ENCODE data around the gene RXYLT1. TPM values are rescaled to one million over a fixed set of nuclear protein-coding genes. Genes with fewer than 3 reads are reported as not detected.

Gene RXYLT1
- total RNA-seq, 1 donor from 2014 or later = 20.6 TPM

- no peak for DNase-seq (ENCODE audit: low spot score in 2 of 2, unreplicated experiment in 2 of 2)
- no peak overlapping the region for H3K27ac Mint-ChIP-seq
- H3K27me3 Mint-ChIP-seq (ENCODE audit: low read depth) = peaks cover 7% of the 10 kb centered on the region
- no peaks in the 10 kb centered on the region for H3K36me3 Mint-ChIP-seq
- H3K4me1 Mint-ChIP-seq = no peaks in the 10 kb centered on the region
- TF ChIP-seq, protein P1, sequence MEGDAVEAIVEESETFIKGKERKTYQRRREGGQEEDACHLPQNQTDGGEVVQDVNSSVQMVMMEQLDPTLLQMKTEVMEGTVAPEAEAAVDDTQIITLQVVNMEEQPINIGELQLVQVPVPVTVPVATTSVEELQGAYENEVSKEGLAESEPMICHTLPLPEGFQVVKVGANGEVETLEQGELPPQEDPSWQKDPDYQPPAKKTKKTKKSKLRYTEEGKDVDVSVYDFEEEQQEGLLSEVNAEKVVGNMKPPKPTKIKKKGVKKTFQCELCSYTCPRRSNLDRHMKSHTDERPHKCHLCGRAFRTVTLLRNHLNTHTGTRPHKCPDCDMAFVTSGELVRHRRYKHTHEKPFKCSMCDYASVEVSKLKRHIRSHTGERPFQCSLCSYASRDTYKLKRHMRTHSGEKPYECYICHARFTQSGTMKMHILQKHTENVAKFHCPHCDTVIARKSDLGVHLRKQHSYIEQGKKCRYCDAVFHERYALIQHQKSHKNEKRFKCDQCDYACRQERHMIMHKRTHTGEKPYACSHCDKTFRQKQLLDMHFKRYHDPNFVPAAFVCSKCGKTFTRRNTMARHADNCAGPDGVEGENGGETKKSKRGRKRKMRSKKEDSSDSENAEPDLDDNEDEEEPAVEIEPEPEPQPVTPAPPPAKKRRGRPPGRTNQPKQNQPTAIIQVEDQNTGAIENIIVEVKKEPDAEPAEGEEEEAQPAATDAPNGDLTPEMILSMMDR (IDR thresholded peaks at IDR 0.05; ENCODE audit: unreplicated experiment) = no peak
- H3K9me3 Mint-ChIP-seq = no peaks in the 10 kb centered on the region
- no peak overlapping the region for H3K4me3 Mint-ChIP-seq
These were observed 27.4 kb upstream of the RXYLT1 start for GRCh38 chr12:63752283-63752682.

GRCh38 chr12:63752841-63753240 is 26.9 kb upstream of the RXYLT1 start:
- no peak overlapping the region for H3K4me3 Mint-ChIP-seq
- no peaks in the 10 kb centered on the region for H3K9me3 Mint-ChIP-seq
- no peaks in the 10 kb centered on the region for H3K4me1 Mint-ChIP-seq
- H3K27ac Mint-ChIP-seq = no peak overlapping the region
- H3K36me3 Mint-ChIP-seq = no peaks in the 10 kb centered on the region
- H3K27me3 Mint-ChIP-seq (ENCODE audit: low read depth) = peaks cover 7% of the 10 kb centered on the region
- no peak for DNase-seq (ENCODE audit: low spot score in 2 of 2, unreplicated experiment in 2 of 2)
- TF ChIP-seq, protein P1 (IDR thresholded peaks at IDR 0.05; ENCODE audit: unreplicated experiment) = no peak

GRCh38 chr12:63753743-63754142 is 26.0 kb upstream of the RXYLT1 start:
- Mint-ChIP-seq H3K4me3 (no peak overlapping the region), H3K9me3 (no peaks in the 10 kb centered on the region), H3K27me3 (ENCODE audit: low read depth) (peaks cover 7% of the 10 kb centered on the region), H3K27ac (no peak overlapping the region), H3K4me1 (no peaks in the 10 kb centered on the region), H3K36me3 (no peaks in the 10 kb centered on the region)
- TF ChIP-seq, protein P1 (IDR thresholded peaks at IDR 0.05; ENCODE audit: unreplicated experiment) = no peak
- no peak for DNase-seq (ENCODE audit: low spot score in 2 of 2, unreplicated experiment in 2 of 2)

DNA sequence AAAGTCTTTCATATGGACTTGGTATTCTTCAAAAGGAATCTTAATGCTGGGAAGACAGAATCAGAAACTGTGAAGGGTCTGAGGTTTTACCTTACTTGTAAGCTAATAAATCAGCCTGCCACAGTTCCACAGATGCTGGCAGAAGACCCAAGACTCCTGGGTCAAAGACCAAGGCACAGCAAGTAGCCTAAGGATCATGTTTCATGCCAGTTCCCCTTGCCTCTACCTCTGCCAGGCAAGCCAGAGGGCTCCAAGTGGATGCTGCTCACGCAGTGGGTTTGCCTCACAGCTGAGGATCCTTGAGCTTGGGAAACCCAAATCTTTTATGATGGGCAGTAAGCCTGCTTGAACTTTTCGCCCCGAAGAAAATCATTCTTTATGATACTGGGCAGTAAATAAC is 15.2 kb upstream of the RXYLT1 start:
- H3K9me3 Mint-ChIP-seq = peaks cover 7% of the 10 kb centered on the region
- no peaks in the 10 kb centered on the region for H3K36me3 Mint-ChIP-seq
- peaks cover 22% of the 10 kb centered on the region for H3K27me3 Mint-ChIP-seq (ENCODE audit: low read depth)
- no peak overlapping the region for H3K4me3 Mint-ChIP-seq
- no peak overlapping the region for H3K27ac Mint-ChIP-seq
- H3K4me1 Mint-ChIP-seq = no peaks in the 10 kb centered on the region
- TF ChIP-seq, protein P1 (IDR thresholded peaks at IDR 0.05; ENCODE audit: unreplicated experiment) = no peak
- DNase-seq (ENCODE audit: low spot score in 2 of 2, unreplicated experiment in 2 of 2) = no peak

GRCh38 chr12:63766498-63766897 is 13.2 kb upstream of the RXYLT1 start:
- H3K9me3 Mint-ChIP-seq = peaks cover 20% of the 10 kb centered on the region
- H3K4me3 Mint-ChIP-seq = no peak overlapping the region
- TF ChIP-seq, protein P1 (IDR thresholded peaks at IDR 0.05; ENCODE audit: unreplicated experiment) = no peak
- no peak for DNase-seq (ENCODE audit: low spot score in 2 of 2, unreplicated experiment in 2 of 2)
- no peak overlapping the region for H3K27ac Mint-ChIP-seq
- no peaks in the 10 kb centered on the region for H3K36me3 Mint-ChIP-seq
- H3K4me1 Mint-ChIP-seq = no peaks in the 10 kb centered on the region
- peaks cover 12% of the 10 kb centered on the region for H3K27me3 Mint-ChIP-seq (ENCODE audit: low read depth)

DNA sequence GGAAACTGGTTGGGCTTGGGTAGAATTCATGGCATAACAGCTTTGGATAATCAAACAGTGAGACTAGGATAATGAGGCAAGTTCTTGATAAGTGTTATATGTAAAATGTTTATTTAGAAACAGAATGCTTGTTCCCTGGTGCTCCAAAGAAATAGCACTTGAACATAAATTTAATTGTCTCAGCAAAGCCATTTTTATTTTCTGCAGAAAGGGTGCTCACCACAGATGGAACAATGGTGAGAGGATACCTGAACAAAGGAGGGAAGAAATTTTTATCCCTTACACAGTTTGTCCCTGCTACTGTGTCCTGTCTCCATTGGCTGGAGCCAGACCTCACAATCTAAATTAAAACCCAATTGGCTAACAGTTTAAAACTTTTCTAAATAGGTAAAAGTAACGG is 9.3 kb upstream of the RXYLT1 start:
- Mint-ChIP-seq H3K4me3 (no peak overlapping the region), H3K4me1 (no peaks in the 10 kb centered on the region), H3K9me3 (peaks cover 20% of the 10 kb centered on the region), H3K27me3 (ENCODE audit: low read depth) (peaks cover 7% of the 10 kb centered on the region), H3K27ac (no peak overlapping the region), H3K36me3 (no peaks in the 10 kb centered on the region)
- no peak for DNase-seq (ENCODE audit: low spot score in 2 of 2, unreplicated experiment in 2 of 2)
- TF ChIP-seq, protein P1 (IDR thresholded peaks at IDR 0.05; ENCODE audit: unreplicated experiment) = no peak

Measured in mesothelial cell of epicardium (in vitro differentiated cells).